ENCODE measurements around the gene ADSS1. TPM values are rescaled to one million over a fixed set of nuclear protein-coding genes. Genes with fewer than 3 reads are reported as not detected.

ADSS1 gene
- total and polyA plus RNA-seq, 9 donors: 2.6 to 9.8 (median 4.1) TPM

GRCh38 chr14:104735830-104736642, 12.0 kb downstream of the ADSS1 start:
- no peaks in the 10 kb centered on the region for H3K4me1 ChIP-seq (ENCODE audit: insufficient read depth)

GRCh38 chr14:104738375-104739019, 14.5 kb downstream of the ADSS1 start:
- no peak overlapping the region for H3K4me3 ChIP-seq
- 90% methylated on average over 18 of the region's 18 CpGs for WGBS, 3 donors
- no peaks in the 10 kb centered on the region for H3K9me3 ChIP-seq
- no peak for DNase-seq
- no peak for TF ChIP-seq POLR2A (IDR thresholded peaks at IDR 0.05)
- TF ChIP-seq CTCF (IDR thresholded peaks at IDR 0.05): no peak
- TF ChIP-seq EP300 (IDR thresholded peaks at IDR 0.05): no peak
- H3K36me3 ChIP-seq: no peaks in the 10 kb centered on the region
- intact Hi-C loops (cut with DNase I): no loop called here
- no peaks in the 10 kb centered on the region for H3K27me3 ChIP-seq
- no peaks in the 10 kb centered on the region for H3K4me1 ChIP-seq (ENCODE audit: insufficient read depth)
- H3K27ac ChIP-seq: no peak overlapping the region

More at GRCh38 chr14:104735830-104736642, 12.0 kb downstream of the ADSS1 start:
- no peak for TF ChIP-seq CTCF (IDR thresholded peaks at IDR 0.05)
- peak; percentile 85 for TF ChIP-seq EP300 (IDR thresholded peaks at IDR 0.05)
- Histone ChIP-seq H3K36me3 (no peaks in the 10 kb centered on the region), H3K9me3 (no peaks in the 10 kb centered on the region), H3K27ac (peak overlapping the region in 1 of 2 donors; percentile 46), H3K4me3 (no peak overlapping the region), H3K27me3 (no peaks in the 10 kb centered on the region)
- intact Hi-C loops (cut with DNase I): no loop called here
- 61 to 74% (median 65%) methylated on average over 26 of the region's 26 CpGs for WGBS, 3 donors
- DNase-seq: peak in 3 of 5 donors; percentile 52 to 62 (median 62)

- intact Hi-C loops (cut with DNase I): no loop called here
- Histone ChIP-seq H3K4me3 (no peak overlapping the region), H3K36me3 (no peaks in the 10 kb centered on the region), H3K27ac (no peak overlapping the region), H3K9me3 (no peaks in the 10 kb centered on the region), H3K4me1 (ENCODE audit: insufficient read depth) (no peaks in the 10 kb centered on the region), H3K27me3 (no peaks in the 10 kb centered on the region)
- DNase-seq: no peak
- TF ChIP-seq CTCF (IDR thresholded peaks at IDR 0.05) (no peak), POLR2A (IDR thresholded peaks at IDR 0.05) (no peak), EP300 (IDR thresholded peaks at IDR 0.05) (no peak)
- 92 to 97% (median 94%) methylated on average over 17 of the region's 17 CpGs for WGBS, 3 donors
These were observed 15.0 kb downstream of the ADSS1 start for GRCh38 chr14:104739026-104739425.

- no peaks in the 10 kb centered on the region for H3K36me3 ChIP-seq
- H3K4me3 ChIP-seq: no peak overlapping the region
- intact Hi-C loops (cut with DNase I): no loop called here
- no peak for TF ChIP-seq CTCF (IDR thresholded peaks at IDR 0.05)
- TF ChIP-seq EP300 (IDR thresholded peaks at IDR 0.05): no peak
- no peak for TF ChIP-seq POLR2A (IDR thresholded peaks at IDR 0.05)
- DNase-seq: no peak
- H3K27ac ChIP-seq: no peak overlapping the region
- 86 to 91% (median 87%) methylated on average over 29 of the region's 29 CpGs for WGBS, 3 donors
- H3K27me3 ChIP-seq: no peaks in the 10 kb centered on the region
- no peaks in the 10 kb centered on the region for H3K4me1 ChIP-seq (ENCODE audit: insufficient read depth)
- no peaks in the 10 kb centered on the region for H3K9me3 ChIP-seq
These were observed 15.8 kb downstream of the ADSS1 start for GRCh38 chr14:104739546-104740516.
